HepG2 (cell line): ENCODE measurements around the gene DCTN2. TPM values are rescaled to one million over a fixed set of nuclear protein-coding genes. Genes with fewer than 3 reads are reported as not detected.

Experiments used
- ATAC-seq: fragments of 200-7000 bp; cut with Tn5 transposase; 3 replicates; pipeline ENCODE4 v1.9.1; 2020; ENCODE audit warnings: mild to moderate bottlenecking, moderate library complexity
- BruUV-seq: library from RNA; stranded (reverse); fragments of 400-500 nt; replicated peaks from 2 replicates; lab custom pipeline; 2021; lab: Mats Ljungman, UMichigan
- CTCF ChIA-PET: fragments of 300-600 bp; formaldehyde crosslinking; extraction: SDS; loops from one replicate; lab custom pipeline; 2021; ENCODE audit warnings: low total read pairs, inconsistent platforms, low intra/inter-chr PET ratio; lab: Yijun Ruan, JAX
- POLR2A ChIA-PET: fragments of 350-600 bp; sonication (Branson Sonifier 250); formaldehyde crosslinking; loops from one replicate; lab custom pipeline; 2020; ENCODE audit warnings: antibody characterized with exemption, inconsistent platforms; lab: Yijun Ruan, JAX
- DNase-seq: peaks from one replicate; pipeline ENCODE4 v3.0.0-alpha.2; 2015; ENCODE audit warnings: low spot score
- FAIRE-seq: peaks from 3 replicates; lab custom pipeline; 2011; peaks lifted over from hg19 to GRCh38; lab: Jason Lieb, UNC
- H2AFZ ChIP-seq: one replicate; pipeline ENCODE4 v1.6.1; 2011; ENCODE audit warnings: low read length, inconsistent platforms
- H3K27ac ChIP-seq: fragments of 300-600 bp; 3 replicates; pipeline ENCODE4 v1.8.0; 2011; ENCODE audit warnings: mixed run types, mild to moderate bottlenecking, mixed read lengths, low read length, inconsistent platforms; ENCODE audit not compliant: insufficient read depth; ENCODE audit errors: extremely low read length
- H3K27me3 ChIP-seq, 2 experiments: fragments of 200-600 bp in 1 of 2; 2 replicates in 1 of 2; 3 replicates in 1 of 2; pipeline versions ENCODE4 v1.6.0 to v1.8.0; 2011; ENCODE audit warnings: low read length in 2 of 2, mild to moderate bottlenecking in 2 of 2, moderate library complexity in 2 of 2, inconsistent platforms in 1 of 2; ENCODE audit not compliant: insufficient read depth in 2 of 2, control insufficient read depth in 1 of 2
- H3K36me3 ChIP-seq, 2 experiments: fragments of 200-600 bp in 1 of 2; replicated peaks in 1 of 2; 2 replicates in 1 of 2; 3 replicates in 1 of 2; pipeline versions ENCODE4 v1.5.1 to v1.8.0; 2011; ENCODE audit warnings: low read length in 2 of 2, inconsistent platforms in 1 of 2; ENCODE audit not compliant: insufficient read depth in 2 of 2, control insufficient read depth in 1 of 2
- H3K4me1 ChIP-seq: 2 replicates; pipeline ENCODE4 v1.5.1; 2012; ENCODE audit warnings: low read length, inconsistent platforms; ENCODE audit not compliant: insufficient read depth
- H3K4me2 ChIP-seq: 2 replicates; pipeline ENCODE4 v1.6.0; 2011; ENCODE audit warnings: low read depth, low read length, inconsistent platforms
- H3K4me3 ChIP-seq, 3 experiments: fragments of 200-600 bp in 1 of 3; sonication (generic), shearing (Covaris generic) in 1 of 3; replicated peaks in 1 of 3; 2 replicates each; pipeline ENCODE4 v1.5.1; 2011 to 2016; ENCODE audit warnings: low read length in 3 of 3, inconsistent platforms in 2 of 3, low read depth in 2 of 3, mild to moderate bottlenecking in 2 of 3, control low read depth in 1 of 3, mixed read lengths in 1 of 3; ENCODE audit not compliant: insufficient read depth in 1 of 3
- H3K79me2 ChIP-seq: one replicate; pipeline ENCODE4 v1.6.1; 2011; ENCODE audit warnings: low read length, inconsistent platforms; ENCODE audit not compliant: insufficient read depth
- H3K9ac ChIP-seq: 2 replicates; pipeline ENCODE4 v1.6.0; 2011; ENCODE audit warnings: mild to moderate bottlenecking, low read depth, low read length, inconsistent platforms; ENCODE audit not compliant: insufficient read depth
- H3K9me3 ChIP-seq: 2 replicates; pipeline ENCODE4 v1.5.1; 2012; ENCODE audit warnings: mild to moderate bottlenecking, low read length
- H4K20me1 ChIP-seq: 2 replicates; pipeline ENCODE4 v1.6.0; 2011; ENCODE audit warnings: inconsistent platforms, mild to moderate bottlenecking, low read length, moderate library complexity; ENCODE audit not compliant: insufficient read depth
- EED ChIP-seq: sonication (generic); formaldehyde crosslinking; IDR thresholded peaks from 2 replicates; pipeline ENCODE4 v1.5.0; 2020; ENCODE audit warnings: mild to moderate bottlenecking, missing genetic modification reagents
- HES4 ChIP-seq: sonication (generic); formaldehyde crosslinking; IDR thresholded peaks from 2 replicates; pipeline ENCODE4 v1.9.0; 2021; ENCODE audit warnings: mild to moderate bottlenecking, missing genetic modification reagents, borderline replicate concordance
- KLF11 ChIP-seq: IDR thresholded peaks from 2 replicates; pipeline ENCODE4 v1.6.1; 2016; ENCODE audit warnings: missing compliant biosample characterization
- KLF9 ChIP-seq: IDR thresholded peaks from 2 replicates; pipeline ENCODE4 v1.6.1; 2016; ENCODE audit warnings: low read depth
- PITX1 ChIP-seq: sonication (generic); formaldehyde crosslinking; IDR thresholded peaks from 2 replicates; pipeline ENCODE4 v1.5.1; 2020; ENCODE audit warnings: mild to moderate bottlenecking, missing genetic modification reagents
- RAD51 ChIP-seq: fragments of 450-650 bp; IDR thresholded peaks from 2 replicates; pipeline ENCODE4 v1.6.1; 2016; ENCODE audit warnings: borderline replicate concordance
- SMAD1 ChIP-seq: sonication (generic); formaldehyde crosslinking; IDR thresholded peaks from 2 replicates; pipeline ENCODE4 v1.4.0; 2020; ENCODE audit warnings: missing genetic modification reagents, low read depth, mild to moderate bottlenecking, borderline replicate concordance
- ZNF354B ChIP-seq: sonication (generic); formaldehyde crosslinking; IDR thresholded peaks from 2 replicates; pipeline ENCODE4 v1.8.0; 2022; ENCODE audit warnings: mild to moderate bottlenecking, missing genetic modification reagents
- ZNF607 ChIP-seq: sonication (generic); formaldehyde crosslinking; IDR thresholded peaks from 2 replicates; pipeline ENCODE4 v1.5.1; 2020; ENCODE audit warnings: missing genetic modification reagents, mild to moderate bottlenecking, borderline replicate concordance
- ZSCAN30 ChIP-seq: sonication (generic); formaldehyde crosslinking; IDR thresholded peaks from 2 replicates; pipeline ENCODE4 v1.5.0; 2020; ENCODE audit warnings: mild to moderate bottlenecking, missing genetic modification reagents
- WGBS: methylation state at CpG from one replicate; pipeline ENCODE4 v1.1.6; 2017; ENCODE audit warnings: low lambda C conversion rate; 5-methylcytosine and 5-hydroxymethylcytosine counted together
- in situ Hi-C: cut with HindIII; loops from 2 replicates; pipeline ENCODE4 v1.10.0; 2017; ENCODE audit warnings: low pct_unique_long_range_greater_than_20kb; ENCODE audit not compliant: extremely low pct_ligation_motif_present
- intact Hi-C: fragments of 100-400 bp; cut with micrococcal nuclease; formaldehyde crosslinking; loops from one replicate; pipeline ENCODE4 v1.10.0; 2022; ENCODE audit not compliant: unreplicated experiment
- polyA plus RNA-seq, 8 experiments: library from polyadenylated mRNA; depleted of rRNA in 3 of 8; stranded (reverse) in 7 of 8; unstranded in 1 of 8; fragments of >200 nt; fragmentation: Illumina TruSeq in 4 of 8; extraction: Trizol in 4 of 8; gene quantifications; 2 replicates each; pipeline versions ENCODE4 v1.2.1 to v1.2.3, GENCODE V29; 2011 to 2016; ENCODE audit warnings: low read depth in 4 of 8, missing spikeins in 1 of 8, mixed read lengths in 1 of 8; ENCODE audit not compliant: insufficient read depth in 1 of 8
- total RNA-seq, 5 experiments: library from RNA; depleted of rRNA; stranded (reverse); fragments of >200 nt; fragmentation: Illumina TruSeq; extraction: Trizol; gene quantifications; 2 replicates each; pipeline ENCODE4 v1.2.3, GENCODE V29; 2016; ENCODE audit warnings: low read depth in 1 of 5
- TF ChIP-seq, protein P1 (sequence below): sonication (generic); formaldehyde crosslinking; IDR thresholded peaks from 2 replicates; pipeline ENCODE4 v1.5.0; 2020; ENCODE audit warnings: mild to moderate bottlenecking, missing genetic modification reagents, borderline replicate concordance
- TF ChIP-seq, protein P2 (sequence below): sonication (generic); formaldehyde crosslinking; conservative IDR thresholded peaks from 2 replicates; pipeline ENCODE4 v1.8.0; 2022; ENCODE audit warnings: mild to moderate bottlenecking, moderate library complexity, missing genetic modification reagents
- TF ChIP-seq, protein P3 (sequence below): sonication (generic); formaldehyde crosslinking; IDR thresholded peaks from 2 replicates; pipeline ENCODE4 v1.8.0; 2022; ENCODE audit warnings: missing genetic modification reagents, mild to moderate bottlenecking, moderate library complexity, borderline replicate concordance

Gene DCTN2
- total and polyA plus RNA-seq, 2 of the 13 experiments (the other 11 are each of a cell fraction or from before 2014, with no cell fraction given): 72.0 to 77.4 TPM

DNA sequence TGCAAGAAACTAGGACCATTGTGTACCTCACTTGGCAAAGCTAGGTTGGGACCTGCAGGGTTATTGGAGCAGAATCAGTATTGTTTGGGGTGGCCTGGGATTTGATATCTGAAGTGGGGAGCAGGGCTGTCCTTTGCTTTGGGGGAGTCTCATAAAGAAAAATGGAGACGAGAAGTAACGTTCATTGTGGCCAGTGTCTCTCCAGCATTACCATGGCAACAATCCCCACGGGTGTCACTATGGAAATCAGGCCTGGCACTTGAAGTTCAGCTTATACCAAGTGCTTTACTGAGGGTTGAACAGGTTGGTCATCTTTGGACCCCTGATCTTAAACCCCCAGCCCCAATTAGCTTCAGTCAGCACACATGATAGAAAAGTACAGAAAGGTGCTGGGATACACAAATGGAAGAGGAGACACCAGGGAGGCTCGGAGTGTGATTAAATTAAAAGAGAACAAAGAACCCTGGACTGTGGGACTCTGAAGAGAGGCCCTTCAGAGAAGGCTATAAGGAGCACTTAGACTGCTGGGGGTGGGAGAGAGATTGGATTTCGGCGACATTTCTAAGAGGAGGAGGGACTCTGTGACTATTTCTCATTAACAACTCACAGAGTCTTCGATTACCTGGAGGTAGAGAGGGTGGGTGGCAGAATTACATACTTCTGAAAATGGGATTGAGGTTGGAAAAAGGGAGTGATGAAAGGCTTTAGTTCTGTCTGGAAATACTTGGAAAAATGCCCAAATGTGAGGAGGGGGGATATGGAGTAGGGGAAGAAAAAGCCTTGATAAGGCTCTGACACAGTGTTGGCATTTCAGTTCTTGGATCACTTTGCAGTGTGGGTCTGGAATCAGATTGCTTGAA, 6.6 kb upstream of the DCTN2 start:
- CTCF ChIA-PET: no interaction called here
- TF ChIP-seq ZSCAN30 (CRISPR knock-in tag) (no peak), SMAD1 (no peak), EED (CRISPR knock-in tag) (no peak), ZNF354B (no peak), RAD51 (no peak), PITX1 (CRISPR knock-in tag) (no peak), KLF11 (CRISPR knock-in tag) (no peak), HES4 (CRISPR knock-in tag) (no peak), KLF9 (CRISPR knock-in tag) (no peak), ZNF607 (CRISPR knock-in tag) (no peak)
- TF ChIP-seq, protein P1, sequence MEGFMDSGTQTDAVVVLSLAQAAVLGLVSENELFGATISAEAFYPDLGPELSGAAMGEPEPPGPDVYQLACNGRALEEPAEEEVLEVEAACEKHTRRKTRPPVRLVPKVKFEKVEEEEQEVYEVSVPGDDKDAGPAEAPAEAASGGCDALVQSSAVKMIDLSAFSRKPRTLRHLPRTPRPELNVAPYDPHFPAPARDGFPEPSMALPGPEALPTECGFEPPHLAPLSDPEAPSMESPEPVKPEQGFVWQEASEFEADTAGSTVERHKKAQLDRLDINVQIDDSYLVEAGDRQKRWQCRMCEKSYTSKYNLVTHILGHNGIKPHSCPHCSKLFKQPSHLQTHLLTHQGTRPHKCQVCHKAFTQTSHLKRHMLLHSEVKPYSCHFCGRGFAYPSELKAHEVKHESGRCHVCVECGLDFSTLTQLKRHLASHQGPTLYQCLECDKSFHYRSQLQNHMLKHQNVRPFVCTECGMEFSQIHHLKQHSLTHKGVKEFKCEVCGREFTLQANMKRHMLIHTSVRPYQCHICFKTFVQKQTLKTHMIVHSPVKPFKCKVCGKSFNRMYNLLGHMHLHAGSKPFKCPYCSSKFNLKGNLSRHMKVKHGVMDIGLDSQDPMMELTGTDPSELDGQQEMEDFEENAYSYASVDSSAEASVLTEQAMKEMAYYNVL (CRISPR knock-in tag): no peak
- TF ChIP-seq, protein P2, sequence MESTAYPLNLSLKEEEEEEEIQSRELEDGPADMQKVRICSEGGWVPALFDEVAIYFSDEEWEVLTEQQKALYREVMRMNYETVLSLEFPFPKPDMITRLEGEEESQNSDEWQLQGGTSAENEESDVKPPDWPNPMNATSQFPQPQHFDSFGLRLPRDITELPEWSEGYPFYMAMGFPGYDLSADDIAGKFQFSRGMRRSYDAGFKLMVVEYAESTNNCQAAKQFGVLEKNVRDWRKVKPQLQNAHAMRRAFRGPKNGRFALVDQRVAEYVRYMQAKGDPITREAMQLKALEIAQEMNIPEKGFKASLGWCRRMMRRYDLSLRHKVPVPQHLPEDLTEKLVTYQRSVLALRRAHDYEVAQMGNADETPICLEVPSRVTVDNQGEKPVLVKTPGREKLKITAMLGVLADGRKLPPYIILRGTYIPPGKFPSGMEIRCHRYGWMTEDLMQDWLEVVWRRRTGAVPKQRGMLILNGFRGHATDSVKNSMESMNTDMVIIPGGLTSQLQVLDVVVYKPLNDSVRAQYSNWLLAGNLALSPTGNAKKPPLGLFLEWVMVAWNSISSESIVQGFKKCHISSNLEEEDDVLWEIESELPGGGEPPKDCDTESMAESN (CRISPR knock-in tag): no peak
- TF ChIP-seq, protein P3, sequence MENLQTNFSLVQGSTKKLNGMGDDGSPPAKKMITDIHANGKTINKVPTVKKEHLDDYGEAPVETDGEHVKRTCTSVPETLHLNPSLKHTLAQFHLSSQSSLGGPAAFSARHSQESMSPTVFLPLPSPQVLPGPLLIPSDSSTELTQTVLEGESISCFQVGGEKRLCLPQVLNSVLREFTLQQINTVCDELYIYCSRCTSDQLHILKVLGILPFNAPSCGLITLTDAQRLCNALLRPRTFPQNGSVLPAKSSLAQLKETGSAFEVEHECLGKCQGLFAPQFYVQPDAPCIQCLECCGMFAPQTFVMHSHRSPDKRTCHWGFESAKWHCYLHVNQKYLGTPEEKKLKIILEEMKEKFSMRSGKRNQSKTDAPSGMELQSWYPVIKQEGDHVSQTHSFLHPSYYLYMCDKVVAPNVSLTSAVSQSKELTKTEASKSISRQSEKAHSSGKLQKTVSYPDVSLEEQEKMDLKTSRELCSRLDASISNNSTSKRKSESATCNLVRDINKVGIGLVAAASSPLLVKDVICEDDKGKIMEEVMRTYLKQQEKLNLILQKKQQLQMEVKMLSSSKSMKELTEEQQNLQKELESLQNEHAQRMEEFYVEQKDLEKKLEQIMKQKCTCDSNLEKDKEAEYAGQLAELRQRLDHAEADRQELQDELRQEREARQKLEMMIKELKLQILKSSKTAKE (CRISPR knock-in tag): no peak

More for the DNA sequence above, 6.6 kb upstream of the DCTN2 start:
- no peaks in the 10 kb centered on the region for H3K9me3 ChIP-seq
- H4K20me1 ChIP-seq: no peaks in the 10 kb centered on the region
- H3K4me1 ChIP-seq: peaks cover 35% of the 10 kb centered on the region
- DNase-seq (no peak), ATAC-seq (no peak), FAIRE-seq (no peak)
- 29% methylated on average over 7 of the region's 7 CpGs for WGBS
- POLR2A ChIA-PET: interaction anchor here (1.1 to 1.4 kb wide), 2 partner anchors 22 kb away, joined by 4 to 6 read pairs; no protein-coding TSS in a partner anchor
- peaks cover 1 to 21% of the 10 kb centered on the region in 2 experiments; a peak in 3 of 5 replicates for H3K27me3 ChIP-seq
- no peak overlapping the region for H3K27ac ChIP-seq
- no peak overlapping the region for H3K4me3 ChIP-seq
- no peak overlapping the region for H2AFZ ChIP-seq
- intact Hi-C loops: no loop called here
- in situ Hi-C loops: no loop called here
- BruUV-seq: no TSS peak
- H3K36me3 ChIP-seq: no peaks in the 10 kb centered on the region
- no peaks in the 10 kb centered on the region for H3K79me2 ChIP-seq
- no peak overlapping the region for H3K4me2 ChIP-seq
- H3K9ac ChIP-seq: no peak overlapping the region
